Activated CD8-positive, alpha-beta T cell treated with anti-CD3 and anti-CD28 coated beads for 36 hours (primary cell): Measurements from ENCODE around the gene SNCAIP. TPM values are rescaled to one million over a fixed set of nuclear protein-coding genes. Genes with fewer than 3 reads are reported as not detected.

Experiments used
- ATAC-seq: fragments of 200-7000 bp; cut with Tn5 transposase; one replicate; pipeline ENCODE4 v1.10.0; 2021; ENCODE audit warnings: mild to moderate bottlenecking, moderate library complexity
- CTCF ChIA-PET: fragments of 350-600 bp; sonication (Branson Sonifier 250); formaldehyde crosslinking; loops from one replicate; lab custom pipeline; 2021; ENCODE audit warnings: antibody characterized with exemption; lab: Charles Lee
- POLR2A ChIA-PET: fragments of 350-600 bp; sonication (Branson Sonifier 250); formaldehyde crosslinking; loops from one replicate; lab custom pipeline; 2021; ENCODE audit warnings: antibody characterized with exemption; lab: Charles Lee
- DNase-seq: peaks from one replicate; pipeline ENCODE4 v3.0.0-alpha.2; 2020
- H3K27ac Mint-ChIP-seq: one replicate; pipeline ENCODE4 v1.8.0; 2021; ENCODE audit warnings: mild to moderate bottlenecking, mixed read lengths
- H3K27me3 Mint-ChIP-seq: one replicate; pipeline ENCODE4 v1.8.0; 2021; ENCODE audit warnings: mixed read lengths
- H3K36me3 Mint-ChIP-seq: one replicate; pipeline ENCODE4 v1.8.0; 2021; ENCODE audit warnings: low read depth, mixed read lengths
- H3K4me1 Mint-ChIP-seq: one replicate; pipeline ENCODE4 v1.8.0; 2021; ENCODE audit warnings: low read depth, mixed read lengths
- H3K4me3 Mint-ChIP-seq: one replicate; pipeline ENCODE4 v1.8.0; 2021; ENCODE audit warnings: mild to moderate bottlenecking, moderate library complexity, mixed read lengths
- H3K9me3 Mint-ChIP-seq: one replicate; pipeline ENCODE4 v1.8.0; 2021; ENCODE audit warnings: mixed read lengths
- CTCF ChIP-seq: fragments of 200-600 bp; IDR thresholded peaks from one replicate; pipeline ENCODE4 v1.8.0; 2022; ENCODE audit warnings: antibody characterized with exemption, mild to moderate bottlenecking
- intact Hi-C: fragments of 100-400 bp; cut with micrococcal nuclease; formaldehyde crosslinking; loops from one replicate; pipeline ENCODE4 v1.10.0; 2022
- total RNA-seq, 2 experiments: library from RNA; stranded (reverse); gene quantifications; one replicate each; pipeline ENCODE4 v1.2.3, GENCODE V29; 2021

The SNCAIP gene
- total RNA-seq, 2 experiments from 2014 or later, result not detected

- POLR2A ChIA-PET, result no interaction called here
- Mint-ChIP-seq H3K27ac (no peak overlapping the region), H3K27me3 (peaks cover 4% of the 10 kb centered on the region), H3K9me3 (no peaks in the 10 kb centered on the region), H3K4me1 (no peaks in the 10 kb centered on the region), H3K36me3 (no peaks in the 10 kb centered on the region), H3K4me3 (no peak overlapping the region)
- CTCF ChIA-PET, result no interaction called here
- DNase-seq (no peak), ATAC-seq (no peak)
- intact Hi-C loops, result no loop called here
- TF ChIP-seq CTCF, result no peak
Observed at GRCh38 chr5:122499585-122499984, 187.5 kb downstream of the SNCAIP start.

GRCh38 chr5:122500245-122501088, 188.4 kb downstream of the SNCAIP start:
- Mint-ChIP-seq H3K27ac (no peak overlapping the region), H3K36me3 (no peaks in the 10 kb centered on the region), H3K9me3 (no peaks in the 10 kb centered on the region), H3K4me3 (no peak overlapping the region), H3K4me1 (no peaks in the 10 kb centered on the region), H3K27me3 (peaks cover 4% of the 10 kb centered on the region)
- CTCF ChIA-PET, result no interaction called here
- intact Hi-C loops, result no loop called here
- POLR2A ChIA-PET, result no interaction called here
- TF ChIP-seq CTCF, result no peak
- ATAC-seq, result no peak
- peak; percentile 10 for DNase-seq

GRCh38 chr5:122501089-122501435, 189.0 kb downstream of the SNCAIP start:
- no peak overlapping the region for H3K27ac Mint-ChIP-seq
- ChIA-PET POLR2A (no interaction called here), CTCF (no interaction called here)
- no peak for ATAC-seq
- peaks cover 4% of the 10 kb centered on the region for H3K27me3 Mint-ChIP-seq
- H3K4me1 Mint-ChIP-seq, result no peaks in the 10 kb centered on the region
- intact Hi-C loops, result no loop called here
- H3K36me3 Mint-ChIP-seq, result no peaks in the 10 kb centered on the region
- TF ChIP-seq CTCF, result no peak
- no peak for DNase-seq
- H3K9me3 Mint-ChIP-seq, result no peaks in the 10 kb centered on the region
- no peak overlapping the region for H3K4me3 Mint-ChIP-seq

GRCh38 chr5:122507045-122507444, 195.0 kb downstream of the SNCAIP start:
- no peak for DNase-seq
- intact Hi-C loops, result no loop called here
- no peak for ATAC-seq
- H3K27ac Mint-ChIP-seq, result no peak overlapping the region
- no peak overlapping the region for H3K4me3 Mint-ChIP-seq
- H3K4me1 Mint-ChIP-seq, result no peaks in the 10 kb centered on the region
- CTCF ChIA-PET, result no interaction called here
- TF ChIP-seq CTCF, result no peak
- no peaks in the 10 kb centered on the region for H3K27me3 Mint-ChIP-seq
- no peaks in the 10 kb centered on the region for H3K36me3 Mint-ChIP-seq
- no peaks in the 10 kb centered on the region for H3K9me3 Mint-ChIP-seq
- POLR2A ChIA-PET, result no interaction called here

DNA sequence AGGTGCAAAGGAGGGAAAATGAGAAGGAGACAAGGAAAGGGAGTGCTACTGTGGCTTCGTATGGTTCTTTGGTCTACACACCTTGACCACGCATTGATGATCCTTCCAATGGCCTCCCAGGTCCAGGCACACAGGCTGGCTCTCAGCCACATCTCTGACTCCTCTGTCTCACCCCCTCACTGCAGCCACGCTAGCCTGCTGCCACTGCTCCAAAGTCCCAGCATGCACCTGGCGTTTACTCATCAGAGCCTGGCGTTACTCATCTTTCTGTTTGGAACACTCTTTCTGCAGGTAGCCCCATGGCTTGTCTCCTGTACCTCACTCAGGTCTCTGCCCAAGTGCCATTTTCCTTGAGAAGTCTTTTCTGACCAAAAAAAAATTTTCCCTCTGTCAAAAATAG, 195.5 kb downstream of the SNCAIP start:
- no peak for TF ChIP-seq CTCF
- intact Hi-C loops, result no loop called here
- Mint-ChIP-seq H3K9me3 (no peaks in the 10 kb centered on the region), H3K27me3 (no peaks in the 10 kb centered on the region), H3K27ac (no peak overlapping the region), H3K4me3 (no peak overlapping the region), H3K4me1 (no peaks in the 10 kb centered on the region), H3K36me3 (no peaks in the 10 kb centered on the region)
- ATAC-seq (no peak), DNase-seq (no peak)
- POLR2A ChIA-PET, result no interaction called here
- CTCF ChIA-PET, result no interaction called here
